Progenitor cell of endocrine pancreas (in vitro differentiated cells): ENCODE data around the gene GFOD2. TPM values are rescaled to one million over a fixed set of nuclear protein-coding genes. Genes with fewer than 3 reads are reported as not detected.

Experiments
- DNase-seq: peaks from one replicate; pipeline ENCODE4 v3.0.0; 2021; ENCODE audit warnings: low spot score; ENCODE audit not compliant: unreplicated experiment
- H3K27ac Mint-ChIP-seq: 2 replicates; pipeline ENCODE4 v1.8.0; 2021; ENCODE audit warnings: mild to moderate bottlenecking, moderate library complexity, mixed read lengths
- H3K27me3 Mint-ChIP-seq: 2 replicates; pipeline ENCODE4 v1.8.0; 2021; ENCODE audit warnings: mixed read lengths
- H3K36me3 Mint-ChIP-seq: 2 replicates; pipeline ENCODE4 v1.8.0; 2022; ENCODE audit warnings: mixed read lengths; ENCODE audit not compliant: insufficient read depth
- H3K4me1 Mint-ChIP-seq: 2 replicates; pipeline ENCODE4 v1.8.0; 2021; ENCODE audit warnings: low read depth, mixed read lengths
- H3K4me3 Mint-ChIP-seq: 2 replicates; pipeline ENCODE4 v1.8.0; 2021; ENCODE audit warnings: low read depth, mild to moderate bottlenecking, moderate library complexity, mixed read lengths
- H3K9me3 Mint-ChIP-seq: 2 replicates; pipeline ENCODE4 v1.8.0; 2021; ENCODE audit warnings: low read depth, mixed read lengths
- CTCF ChIP-seq: fragments of 200-600 bp; sonication (generic); IDR thresholded peaks from one replicate; pipeline ENCODE4 v1.5.0; 2021; ENCODE audit warnings: antibody characterized with exemption, mild to moderate bottlenecking; ENCODE audit not compliant: unreplicated experiment
- total RNA-seq: library from RNA; stranded (reverse); gene quantifications from 2 replicates; pipeline ENCODE4 v1.2.1, GENCODE V29; 2021

Gene GFOD2
- total RNA-seq, 1 donor from 2014 or later: 38.8 TPM

- H3K27ac Mint-ChIP-seq: no peak overlapping the region
- no peaks in the 10 kb centered on the region for H3K9me3 Mint-ChIP-seq
- H3K4me1 Mint-ChIP-seq: no peaks in the 10 kb centered on the region
- H3K36me3 Mint-ChIP-seq: peaks cover 27% of the 10 kb centered on the region
- no peak for TF ChIP-seq CTCF
- no peak for DNase-seq
- no peak overlapping the region for H3K4me3 Mint-ChIP-seq
- H3K27me3 Mint-ChIP-seq: no peaks in the 10 kb centered on the region
These were observed 82.4 kb downstream of the GFOD2 start for GRCh38 chr16:67636713-67637112.

- no peak overlapping the region for H3K4me3 Mint-ChIP-seq
These were observed 86.5 kb downstream of the GFOD2 start for GRCh38 chr16:67632415-67633172.

GRCh38 chr16:67628216-67628615 is 90.9 kb downstream of the GFOD2 start:
- Mint-ChIP-seq H3K9me3 (no peaks in the 10 kb centered on the region), H3K4me1 (no peaks in the 10 kb centered on the region), H3K4me3 (no peak overlapping the region), H3K27ac (peak overlapping the region; percentile 20), H3K27me3 (no peaks in the 10 kb centered on the region), H3K36me3 (peaks cover 29% of the 10 kb centered on the region)
- DNase-seq: no peak
- no peak for TF ChIP-seq CTCF

More at GRCh38 chr16:67632415-67633172, 86.5 kb downstream of the GFOD2 start:
- Mint-ChIP-seq H3K36me3 (peaks cover 25% of the 10 kb centered on the region), H3K4me1 (no peaks in the 10 kb centered on the region), H3K27ac (peak overlapping the region; percentile 73), H3K27me3 (no peaks in the 10 kb centered on the region), H3K9me3 (no peaks in the 10 kb centered on the region)
- no peak for TF ChIP-seq CTCF
- DNase-seq: no peak

Other genes starting within 250 kb of the GFOD2 start
- 65.3 and 67.5 TPM in 2 replicates for gene ATP6V0D1, start 238.2 kb downstream of the GFOD2 start, total RNA-seq
- gene AGRP, start 235.8 kb downstream of the GFOD2 start, total RNA-seq: not detected in 2 replicates
- gene RIPOR1, start 190.5 kb downstream of the GFOD2 start, total RNA-seq: 72.7 and 78.8 TPM in 2 replicates
- 67.8 and 69.8 TPM in 2 replicates for gene CTCF, start 156.8 kb downstream of the GFOD2 start, total RNA-seq
- gene CARMIL2, start 74.2 kb downstream of the GFOD2 start, total RNA-seq: 11.8 and 14.2 TPM in 2 replicates
- 32.7 and 34.7 TPM in 2 replicates for gene ACD, start 59.1 kb downstream of the GFOD2 start, total RNA-seq
- gene PARD6A, start 58.4 kb downstream of the GFOD2 start, total RNA-seq: 5.6 and 6.4 TPM in 2 replicates
- 25.1 and 26.1 TPM in 2 replicates for gene ENKD1, start 52.6 kb downstream of the GFOD2 start, total RNA-seq
- 2.5 and 2.6 TPM in 2 replicates for gene C16orf86, start 52.5 kb downstream of the GFOD2 start, total RNA-seq
- 33.5 and 34.1 TPM in 2 replicates for gene RANBP10, start 87.2 kb upstream of the GFOD2 start, total RNA-seq
- gene TSNAXIP1, start 87.6 kb upstream of the GFOD2 start, total RNA-seq: 12.3 and 14.5 TPM in 2 replicates
- gene THAP11, start 123.0 kb upstream of the GFOD2 start, total RNA-seq: 28.6 and 32.0 TPM in 2 replicates
- 167 and 177 TPM in 2 replicates for gene NUTF2, start 127.6 kb upstream of the GFOD2 start, total RNA-seq
- 76.2 and 80.6 TPM in 2 replicates for gene CENPT, start 128.4 kb upstream of the GFOD2 start, total RNA-seq
- 96.8 and 110 TPM in 2 replicates for gene EDC4, start 153.7 kb upstream of the GFOD2 start, total RNA-seq
- gene NRN1L, start 165.6 kb upstream of the GFOD2 start, total RNA-seq: not detected in 2 replicates
- gene PSKH1, start 173.9 kb upstream of the GFOD2 start, total RNA-seq: 42.8 and 45.0 TPM in 2 replicates
- gene CTRL, start 212.5 kb upstream of the GFOD2 start, total RNA-seq: 0.57 and 2.2 TPM in 2 replicates
- gene PSMB10, start 217.5 kb upstream of the GFOD2 start, total RNA-seq: 9.8 and 10.6 TPM in 2 replicates
- gene LCAT, start 224.8 kb upstream of the GFOD2 start, total RNA-seq: 31.9 and 32.1 TPM in 2 replicates
- 74.3 and 75.6 TPM in 2 replicates for gene SLC12A4, start 249.3 kb upstream of the GFOD2 start, total RNA-seq